ENCODE data around the gene TOMM40.
"Not testable (repeated sequence)": the region's sequence is repeated elsewhere in the genome, so short reads cannot be mapped to it uniquely, and the experiment has no call there.

Gene TOMM40

DNA sequence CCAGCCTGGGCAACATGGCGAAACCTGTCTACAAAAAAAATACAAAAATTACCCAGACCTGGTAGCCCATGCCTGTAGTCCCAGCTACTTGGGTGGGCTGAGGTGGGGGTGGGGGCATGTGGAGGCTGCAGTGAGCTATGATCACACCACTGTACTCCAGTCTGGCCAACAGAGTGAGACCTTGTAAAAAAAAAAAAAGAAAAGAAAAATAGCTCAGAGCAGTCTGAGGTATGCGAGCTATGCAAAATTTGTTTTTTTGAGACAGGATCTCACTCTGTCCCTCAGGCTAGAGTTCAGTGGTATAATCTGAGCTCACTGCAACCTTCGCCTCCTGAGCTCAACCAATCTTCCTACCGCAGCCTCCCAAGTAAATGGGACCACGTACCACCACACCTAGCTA, 7.1 kb upstream of the TOMM40 start:
- ATAC-seq, result no peak
- Mint-ChIP-seq H3K27me3 (peaks cover 27% of the 10 kb centered on the region), H3K36me3 (no peaks in the 10 kb centered on the region), H3K4me3 (no peak overlapping the region), H3K27ac (no peak overlapping the region), H3K4me1 (no peaks in the 10 kb centered on the region), H3K9me3 (no peaks in the 10 kb centered on the region)

DNA sequence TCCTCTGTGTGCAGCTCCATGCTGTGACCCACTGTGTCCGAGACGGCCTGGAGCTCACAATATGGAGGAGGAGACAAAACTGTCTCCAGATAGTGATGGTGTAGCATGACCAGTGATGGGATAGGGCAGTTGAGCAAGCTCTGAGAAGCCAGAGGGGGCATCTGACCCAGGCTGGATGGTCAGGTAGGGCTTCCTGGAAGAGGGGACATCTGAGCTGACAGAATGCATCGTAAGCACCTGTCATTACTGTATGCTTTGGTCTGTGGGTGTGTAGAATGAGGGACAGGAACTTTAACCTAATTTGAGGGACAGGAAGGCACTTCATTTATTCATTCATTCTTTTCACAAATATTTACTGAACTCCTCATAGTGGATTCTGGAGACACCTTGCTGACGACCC, 6.5 kb upstream of the TOMM40 start:
- Mint-ChIP-seq H3K9me3 (peaks cover 3% of the 10 kb centered on the region), H3K4me3 (no peak overlapping the region), H3K27me3 (peaks cover 21% of the 10 kb centered on the region), H3K4me1 (no peaks in the 10 kb centered on the region), H3K36me3 (no peaks in the 10 kb centered on the region), H3K27ac (no peak overlapping the region)
- ATAC-seq, result no peak

- Mint-ChIP-seq H3K4me1 (no peaks in the 10 kb centered on the region), H3K4me3 (no peak overlapping the region), H3K9me3 (peaks cover 3% of the 10 kb centered on the region), H3K27ac (no peak overlapping the region), H3K27me3 (peaks cover 13% of the 10 kb centered on the region), H3K36me3 (no peaks in the 10 kb centered on the region)
- no peak for ATAC-seq
These were observed 4.9 kb upstream of the TOMM40 start for GRCh38 chr19:44886141-44886540.

DNA sequence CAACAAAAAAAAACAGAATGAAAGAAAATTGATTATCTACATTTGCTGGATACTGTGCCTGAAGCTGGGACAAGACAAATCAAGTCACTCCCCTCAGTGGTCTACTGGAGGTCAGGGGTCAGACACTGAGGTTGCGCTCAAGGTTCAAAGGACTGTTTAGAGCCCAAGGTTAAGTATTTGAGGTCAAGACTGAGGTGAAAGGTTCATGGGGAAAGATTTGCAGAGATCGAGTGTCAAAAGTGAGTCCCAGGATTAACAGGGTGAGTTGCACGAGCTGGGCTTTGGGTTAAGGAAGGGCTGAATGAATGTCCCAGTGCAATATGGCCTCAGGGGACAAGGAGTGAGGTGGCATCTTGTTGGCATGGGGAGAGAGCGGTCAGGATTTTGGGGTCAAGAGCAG, 3.4 kb upstream of the TOMM40 start:
- ATAC-seq, result no peak
- Mint-ChIP-seq H3K9me3 (peaks cover 3% of the 10 kb centered on the region), H3K27ac (no peak overlapping the region), H3K4me3 (no peak overlapping the region), H3K4me1 (peaks cover 12% of the 10 kb centered on the region), H3K36me3 (peaks cover 2% of the 10 kb centered on the region), H3K27me3 (no peaks in the 10 kb centered on the region)

DNA sequence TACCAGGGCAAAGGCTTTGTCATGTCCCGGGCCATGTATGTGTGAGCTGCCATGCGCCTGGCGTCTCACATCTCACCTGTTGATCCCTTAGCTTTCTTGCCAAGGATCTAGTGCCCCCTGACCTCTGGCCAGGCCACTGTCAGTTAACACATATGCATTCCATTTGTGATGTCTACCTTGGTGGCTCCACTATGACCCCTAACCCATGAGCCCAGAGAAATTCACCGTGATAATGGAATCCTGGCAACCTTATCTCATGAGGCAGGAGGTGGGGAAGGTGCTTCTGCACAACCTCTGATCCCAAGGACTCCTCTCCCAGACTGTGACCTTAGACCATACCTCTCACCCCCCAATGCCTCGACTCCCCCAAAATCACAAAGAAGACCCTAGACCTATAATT, 2.7 kb upstream of the TOMM40 start:
- not testable (repeated sequence) for H3K27me3 Mint-ChIP-seq, H3K27ac Mint-ChIP-seq, H3K9me3 Mint-ChIP-seq, H3K4me3 Mint-ChIP-seq, H3K36me3 Mint-ChIP-seq, ATAC-seq
- peaks cover 18% of the 10 kb centered on the region for H3K4me1 Mint-ChIP-seq

DNA sequence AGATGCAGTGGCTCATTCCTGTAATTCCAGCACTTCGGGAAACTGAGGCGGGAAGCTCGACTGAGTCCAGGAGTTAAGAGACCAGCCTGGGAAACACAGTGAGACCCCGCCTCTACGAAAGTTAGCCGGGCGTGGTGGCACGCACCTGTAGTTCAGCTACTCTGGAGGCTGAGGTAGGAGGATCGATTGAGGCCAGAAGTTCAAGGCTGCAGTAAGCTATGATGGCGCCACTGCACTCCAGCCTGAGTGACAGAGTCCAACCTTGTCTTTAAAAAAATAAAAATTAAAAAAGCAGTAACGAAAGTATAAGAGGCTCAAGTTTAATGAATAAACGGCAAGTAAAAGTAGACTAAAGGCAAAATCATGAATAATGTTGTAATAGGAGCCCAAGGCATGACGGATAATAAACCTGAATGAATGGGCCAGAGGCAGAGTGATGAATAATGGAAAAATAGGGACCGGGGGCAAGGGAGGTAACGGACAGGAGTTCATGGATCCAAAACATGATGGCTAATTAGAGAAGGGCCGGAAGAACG, 1.2 kb upstream of the TOMM40 start:
- Mint-ChIP-seq H3K27ac (peak overlapping the region; percentile 76), H3K9me3 (peaks cover 3% of the 10 kb centered on the region), H3K4me3 (peak overlapping the region; percentile 79), H3K27me3 (no peaks in the 10 kb centered on the region), H3K36me3 (peaks cover 24% of the 10 kb centered on the region), H3K4me1 (peaks cover 23% of the 10 kb centered on the region)
- no peak for ATAC-seq

DNA sequence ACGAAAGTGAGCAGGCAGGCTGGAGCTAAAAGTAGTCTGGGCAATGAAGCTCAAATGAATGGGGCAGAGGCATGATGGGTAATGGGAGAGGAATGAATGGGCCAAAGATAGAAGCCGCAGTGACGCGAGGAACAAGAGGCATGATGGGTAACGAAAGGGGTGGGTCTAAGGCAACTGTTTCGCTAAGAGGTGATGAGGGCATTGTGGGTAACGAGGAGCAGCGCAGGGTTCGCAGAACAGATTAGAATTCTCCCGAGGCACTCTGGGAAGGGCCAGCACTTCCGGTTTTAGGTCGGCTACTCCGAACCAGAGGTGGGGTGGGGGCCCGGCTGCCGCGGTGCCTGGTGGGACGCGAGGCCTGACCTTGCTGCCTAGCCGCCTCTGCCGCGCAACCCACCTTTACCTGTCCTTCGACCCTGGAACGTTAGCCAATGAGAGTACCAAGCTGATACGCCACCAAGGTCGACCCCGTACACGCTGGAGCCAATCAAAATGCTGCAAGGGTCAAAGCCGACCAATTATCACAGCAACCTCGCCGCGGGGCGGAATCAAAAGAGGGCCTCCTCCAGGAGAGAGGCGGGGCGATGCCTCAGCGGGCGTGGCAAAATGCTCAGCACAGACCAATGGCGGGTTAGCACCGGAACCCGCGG, 563 bp upstream of the TOMM40 start:
- peak; percentile 94 for ATAC-seq
- Mint-ChIP-seq H3K4me3 (peak overlapping the region; percentile 79), H3K27me3 (no peaks in the 10 kb centered on the region), H3K4me1 (peaks cover 27% of the 10 kb centered on the region), H3K9me3 (peaks cover 3% of the 10 kb centered on the region), H3K27ac (peak overlapping the region; percentile 76), H3K36me3 (peaks cover 29% of the 10 kb centered on the region)

DNA sequence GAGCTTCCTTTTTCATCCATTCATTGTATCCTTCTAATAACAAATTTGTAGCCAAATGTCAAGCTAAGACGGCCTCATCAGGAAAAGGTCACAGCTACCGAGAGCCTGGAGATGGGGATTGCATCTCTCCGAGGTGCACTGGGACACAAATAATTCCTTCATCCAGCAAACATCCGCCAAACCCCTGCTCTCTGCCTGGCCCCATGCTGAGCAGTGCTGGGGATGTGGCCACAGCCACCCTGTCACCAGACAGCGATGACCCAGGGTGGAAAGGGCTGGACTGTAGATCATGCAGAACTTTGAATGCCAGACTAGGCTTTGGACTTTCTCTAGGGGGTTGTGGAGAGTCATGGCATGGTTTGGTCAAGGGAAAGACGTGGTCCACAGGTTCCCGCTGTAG, 1.9 kb downstream of the TOMM40 start:
- no peaks in the 10 kb centered on the region for H3K27me3 Mint-ChIP-seq
- ATAC-seq, result no peak

DNA sequence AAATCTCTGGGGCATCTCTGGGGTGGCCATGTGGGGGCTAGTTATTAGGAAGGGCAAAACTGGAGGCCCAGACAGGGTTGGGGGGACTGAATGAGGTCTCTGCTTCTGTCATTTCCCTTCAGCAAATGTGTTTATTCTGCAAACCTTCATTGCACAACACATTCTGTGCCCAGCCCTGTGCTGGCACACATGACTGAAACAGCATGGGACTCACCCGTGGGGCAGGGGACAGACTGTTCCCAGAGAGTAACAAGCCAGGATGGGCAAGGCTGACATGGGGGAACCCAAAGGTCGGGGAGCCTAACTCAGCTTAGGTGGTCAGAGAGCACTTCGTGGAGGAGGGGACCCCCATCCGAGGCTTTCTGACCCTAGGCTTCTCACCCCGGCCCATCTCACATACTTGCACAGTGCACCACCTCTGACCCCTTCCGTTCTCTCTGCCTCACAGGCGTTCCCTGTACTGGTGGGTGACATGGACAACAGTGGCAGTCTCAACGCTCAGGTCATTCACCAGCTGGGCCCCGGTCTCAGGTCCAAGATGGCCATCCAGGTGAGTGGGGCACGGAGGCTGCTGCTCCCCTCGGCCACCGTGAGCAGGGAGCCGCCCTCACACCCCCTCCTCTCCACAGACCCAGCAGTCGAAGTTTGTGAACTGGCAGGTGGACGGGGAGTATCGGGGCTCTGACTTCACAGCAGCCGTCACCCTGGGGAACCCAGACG, 2.4 kb downstream of the TOMM40 start:
- H3K27me3 Mint-ChIP-seq, result no peaks in the 10 kb centered on the region
- H3K36me3 Mint-ChIP-seq, result peaks cover 46% of the 10 kb centered on the region
- no peak overlapping the region for H3K27ac Mint-ChIP-seq
- peaks cover 33% of the 10 kb centered on the region for H3K4me1 Mint-ChIP-seq
- no peak overlapping the region for H3K4me3 Mint-ChIP-seq
- no peak for ATAC-seq
- peaks cover 3% of the 10 kb centered on the region for H3K9me3 Mint-ChIP-seq

More for the DNA sequence above, 1.9 kb downstream of the TOMM40 start:
- Mint-ChIP-seq H3K4me3 (peak overlapping the region; percentile 86), H3K9me3 (peaks cover 3% of the 10 kb centered on the region), H3K27ac (peak overlapping the region; percentile 76), H3K36me3 (peaks cover 41% of the 10 kb centered on the region), H3K4me1 (peaks cover 33% of the 10 kb centered on the region)

DNA sequence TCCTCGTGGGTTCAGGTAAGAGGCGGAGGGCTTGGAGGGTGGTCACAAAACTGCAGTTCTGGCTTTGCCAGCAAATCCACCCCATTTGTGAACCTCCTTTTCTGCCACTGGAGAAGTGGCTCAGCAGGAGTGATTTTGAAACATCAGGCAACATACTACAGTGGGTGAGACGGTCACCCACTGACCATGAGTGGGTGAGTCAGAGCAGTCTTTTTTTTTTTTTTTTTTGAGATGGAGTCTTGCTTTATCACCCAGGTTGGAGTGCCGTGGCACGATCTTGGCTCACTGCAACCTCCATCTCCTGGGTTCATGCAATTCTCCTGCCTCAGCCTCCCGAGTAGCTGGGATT, 3.0 kb downstream of the TOMM40 start:
- Mint-ChIP-seq H3K4me1 (peaks cover 33% of the 10 kb centered on the region), H3K27me3 (no peaks in the 10 kb centered on the region), H3K27ac (no peak overlapping the region), H3K36me3 (peaks cover 46% of the 10 kb centered on the region), H3K9me3 (peaks cover 2% of the 10 kb centered on the region), H3K4me3 (no peak overlapping the region)
- ATAC-seq, result no peak

DNA sequence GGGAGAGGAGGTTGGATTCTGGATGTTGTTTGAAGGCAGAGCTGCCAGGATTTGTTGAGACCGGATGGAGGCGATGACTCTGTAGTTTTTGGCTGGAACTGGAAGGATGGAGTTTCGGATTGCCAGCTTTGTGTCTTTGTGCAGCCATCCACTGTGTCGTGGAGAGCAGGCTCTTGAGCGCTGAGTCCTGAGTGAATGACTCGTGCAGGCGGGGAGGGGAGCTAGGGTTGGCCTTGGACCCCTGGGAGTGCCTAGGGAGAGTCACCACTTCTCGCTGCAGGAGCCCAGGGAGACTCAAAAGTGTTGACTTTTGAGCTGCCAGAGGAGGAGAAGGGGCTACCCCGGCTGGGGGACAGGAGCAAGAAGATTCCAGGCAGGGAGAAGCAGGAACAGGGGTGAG, 3.9 kb downstream of the TOMM40 start:
- Mint-ChIP-seq H3K36me3 (peaks cover 49% of the 10 kb centered on the region), H3K4me3 (no peak overlapping the region), H3K4me1 (peaks cover 33% of the 10 kb centered on the region)

DNA sequence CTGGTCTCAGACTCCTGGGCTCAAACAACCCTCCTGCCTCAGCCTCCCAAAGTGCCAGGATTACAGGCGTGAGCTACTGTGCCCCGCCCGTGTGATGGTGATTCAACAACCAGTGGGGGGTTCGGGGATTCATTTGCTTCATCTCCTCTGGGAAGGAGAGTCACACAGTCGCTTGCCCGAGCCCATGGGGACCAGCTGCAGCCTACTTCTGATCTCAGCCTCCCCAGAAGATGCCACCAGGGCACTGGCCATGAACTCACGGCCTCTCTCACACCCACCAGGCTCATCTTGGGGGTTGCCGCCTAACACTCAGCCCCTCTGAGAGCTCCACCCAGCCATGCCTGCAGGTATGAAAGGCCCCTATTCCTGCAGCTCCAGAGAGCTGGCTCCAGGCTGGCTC, 6.8 kb downstream of the TOMM40 start:
- peaks cover 68% of the 10 kb centered on the region for H3K36me3 Mint-ChIP-seq
- no peak overlapping the region for H3K27ac Mint-ChIP-seq
- peaks cover 20% of the 10 kb centered on the region for H3K4me1 Mint-ChIP-seq
- no peak for ATAC-seq
- no peak overlapping the region for H3K4me3 Mint-ChIP-seq
- no peaks in the 10 kb centered on the region for H3K9me3 Mint-ChIP-seq
- no peaks in the 10 kb centered on the region for H3K27me3 Mint-ChIP-seq

More for the DNA sequence above, 3.9 kb downstream of the TOMM40 start:
- Mint-ChIP-seq H3K27ac (no peak overlapping the region), H3K9me3 (no peaks in the 10 kb centered on the region), H3K27me3 (no peaks in the 10 kb centered on the region)
- no peak for ATAC-seq

DNA sequence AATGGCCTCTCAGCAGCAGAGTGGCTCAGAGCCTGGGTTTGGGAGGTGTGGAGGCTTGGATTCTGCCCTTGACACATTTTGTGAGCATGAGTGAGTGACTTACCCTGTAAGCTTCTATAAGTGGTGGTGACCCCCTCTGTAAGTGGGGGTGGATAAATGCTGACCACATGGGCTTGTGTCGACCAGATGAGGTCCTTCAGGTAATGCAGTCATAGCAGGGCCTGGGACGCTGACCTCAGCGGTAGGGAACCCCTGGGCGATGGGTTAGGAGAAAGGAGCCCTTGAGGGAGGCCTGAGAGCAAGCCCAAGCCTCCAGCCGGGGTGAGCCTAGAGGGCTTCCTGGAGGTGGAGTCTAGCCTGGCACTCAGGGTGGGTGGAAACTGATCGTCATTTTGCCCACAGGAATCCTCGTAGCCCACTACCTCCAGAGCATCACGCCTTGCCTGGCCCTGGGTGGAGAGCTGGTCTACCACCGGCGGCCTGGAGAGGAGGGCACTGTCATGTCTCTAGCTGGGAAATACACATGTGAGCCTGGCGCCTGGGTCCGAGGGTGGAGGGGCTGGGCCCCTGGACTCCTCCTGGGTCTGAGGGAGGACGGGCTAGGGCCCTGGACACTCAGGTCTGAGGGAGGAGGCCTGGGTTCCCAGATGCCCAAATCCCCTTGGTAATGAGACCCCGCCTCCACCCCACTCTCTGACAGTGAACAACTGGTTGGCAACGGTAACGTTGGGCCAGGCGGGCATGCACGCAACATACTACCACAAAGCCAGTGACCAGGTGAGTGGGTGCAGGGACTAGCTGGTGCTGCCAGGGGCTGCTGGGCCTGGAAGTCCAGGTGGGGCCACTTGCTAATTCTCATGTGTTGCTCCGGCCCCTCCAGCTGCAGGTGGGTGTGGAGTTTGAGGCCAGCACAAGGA, 9.5 kb downstream of the TOMM40 start:
- H3K9me3 Mint-ChIP-seq, result no peaks in the 10 kb centered on the region
- no peak overlapping the region for H3K4me3 Mint-ChIP-seq
- peaks cover 44% of the 10 kb centered on the region for H3K36me3 Mint-ChIP-seq
- no peak for ATAC-seq
- peaks cover 7% of the 10 kb centered on the region for H3K27me3 Mint-ChIP-seq
- H3K4me1 Mint-ChIP-seq, result peaks cover 19% of the 10 kb centered on the region
- H3K27ac Mint-ChIP-seq, result no peak overlapping the region

DNA sequence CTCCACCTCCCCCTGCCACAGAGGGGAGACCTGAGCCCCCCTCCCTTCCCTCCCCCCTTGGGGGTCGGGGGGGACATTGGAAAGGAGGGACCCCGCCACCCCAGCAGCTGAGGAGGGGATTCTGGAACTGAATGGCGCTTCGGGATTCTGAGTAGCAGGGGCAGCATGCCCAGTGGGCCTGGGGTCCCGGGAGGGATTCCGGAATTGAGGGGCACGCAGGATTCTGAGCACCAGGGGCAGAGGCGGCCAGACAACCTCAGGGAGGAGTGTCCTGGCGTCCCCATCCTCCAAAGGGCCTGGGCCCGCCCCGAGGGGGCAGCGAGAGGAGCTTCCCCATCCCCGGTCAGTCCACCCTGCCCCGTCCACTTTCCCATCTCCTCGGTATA, 12.2 kb downstream of the TOMM40 start:
- Mint-ChIP-seq H3K27ac (no peak overlapping the region), H3K9me3 (no peaks in the 10 kb centered on the region), H3K36me3 (peaks cover 30% of the 10 kb centered on the region), H3K4me3 (no peak overlapping the region), H3K27me3 (peaks cover 24% of the 10 kb centered on the region), H3K4me1 (peaks cover 27% of the 10 kb centered on the region)
- peak; percentile 18 for ATAC-seq

All from stimulated activated memory B cell treated with anti-CD40 and anti-IgM and Interleukin-4, amounts not matched to agents 10 μg/mL and 1 μg/mL and 100 μg/mL, for 72 hours (primary cell).